ENCODE results near the gene CRB3. TPM values are rescaled to one million over a fixed set of nuclear protein-coding genes. Genes with fewer than 3 reads are reported as not detected.

Gene CRB3
- total RNA-seq, 1 donor from 2014 or later = not detected

DNA sequence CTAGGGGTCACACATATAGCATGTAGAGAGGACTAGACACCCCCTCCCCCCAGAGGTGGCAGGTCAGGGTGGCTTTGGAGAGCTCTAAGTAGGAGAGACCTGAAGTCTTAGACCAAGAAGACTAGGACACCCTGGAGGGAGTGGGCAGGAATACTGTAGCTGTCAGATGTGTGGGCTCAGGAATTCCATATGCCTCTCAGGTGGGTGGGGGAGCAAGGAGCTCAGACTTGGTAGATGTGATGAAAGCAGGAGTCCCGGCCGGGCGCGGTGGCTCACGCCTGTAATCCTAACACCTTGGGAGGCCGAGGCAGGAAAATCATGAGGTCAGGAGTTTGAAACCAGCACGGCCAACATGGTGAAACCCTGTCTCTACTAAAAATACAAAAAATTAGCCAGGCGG, 1.6 kb downstream of the CRB3 start:
- H3K27me3 ChIP-seq (ENCODE audit: control insufficient read depth in 3 of 3, insufficient read depth in 3 of 3, low read length in 3 of 3) = peaks cover 18 to 28% (median 20%) of the 10 kb centered on the region in 3 donors
- no peak overlapping the region for H3K4me3 ChIP-seq (ENCODE audit: low read length in 3 of 3)
- H3K4me1 ChIP-seq (ENCODE audit: control insufficient read depth in 3 of 3, insufficient read depth in 3 of 3, low read length in 3 of 3) = peaks cover 0 to 3% (median under 1%) of the 10 kb centered on the region in 3 donors

GRCh38 chr19:6466526-6467248, 2.6 kb downstream of the CRB3 start:
- Histone ChIP-seq H3K4me1 (ENCODE audit: control insufficient read depth in 3 of 3, insufficient read depth in 3 of 3, low read length in 3 of 3) (peaks cover 0 to 3% (median 0%) of the 10 kb centered on the region in 3 donors), H3K9ac (ENCODE audit: low read depth in 1 of 3, low read length in 3 of 3) (no peak overlapping the region), H3K27me3 (ENCODE audit: control insufficient read depth in 3 of 3, insufficient read depth in 3 of 3, low read length in 3 of 3) (peaks cover 18 to 28% (median 20%) of the 10 kb centered on the region in 3 donors), H3K9me3 (ENCODE audit: control insufficient read depth in 3 of 3, low read length in 3 of 3) (no peaks in the 10 kb centered on the region), H3K36me3 (ENCODE audit: control insufficient read depth in 3 of 3, insufficient read depth in 3 of 3, low read length in 3 of 3) (no peaks in the 10 kb centered on the region), H3K27ac (ENCODE audit: low read depth, low read length) (no peak overlapping the region), H3K4me3 (ENCODE audit: low read length in 3 of 3) (no peak overlapping the region)

More for the DNA sequence above, 1.6 kb downstream of the CRB3 start:
- Histone ChIP-seq H3K36me3 (ENCODE audit: control insufficient read depth in 3 of 3, insufficient read depth in 3 of 3, low read length in 3 of 3) (no peaks in the 10 kb centered on the region), H3K9me3 (ENCODE audit: control insufficient read depth in 3 of 3, low read length in 3 of 3) (no peaks in the 10 kb centered on the region), H3K27ac (ENCODE audit: low read depth, low read length) (no peak overlapping the region), H3K9ac (ENCODE audit: low read depth in 1 of 3, low read length in 3 of 3) (no peak overlapping the region)

GRCh38 chr19:6467384-6467783, 3.3 kb downstream of the CRB3 start:
- no peak overlapping the region for H3K4me3 ChIP-seq (ENCODE audit: low read length in 3 of 3)
- no peaks in the 10 kb centered on the region for H3K36me3 ChIP-seq (ENCODE audit: control insufficient read depth in 3 of 3, insufficient read depth in 3 of 3, low read length in 3 of 3)
- peaks cover 0 to 3% (median 0%) of the 10 kb centered on the region in 3 donors for H3K4me1 ChIP-seq (ENCODE audit: control insufficient read depth in 3 of 3, insufficient read depth in 3 of 3, low read length in 3 of 3)
- H3K27me3 ChIP-seq (ENCODE audit: control insufficient read depth in 3 of 3, insufficient read depth in 3 of 3, low read length in 3 of 3) = peaks cover 18 to 28% (median 20%) of the 10 kb centered on the region in 3 donors
- H3K9ac ChIP-seq (ENCODE audit: low read depth in 1 of 3, low read length in 3 of 3) = no peak overlapping the region
- H3K27ac ChIP-seq (ENCODE audit: low read depth, low read length) = no peak overlapping the region
- no peaks in the 10 kb centered on the region for H3K9me3 ChIP-seq (ENCODE audit: control insufficient read depth in 3 of 3, low read length in 3 of 3)

GRCh38 chr19:6470173-6470572, 6.1 kb downstream of the CRB3 start:
- Histone ChIP-seq H3K27ac (ENCODE audit: low read depth, low read length) (no peak overlapping the region), H3K27me3 (ENCODE audit: control insufficient read depth in 3 of 3, insufficient read depth in 3 of 3, low read length in 3 of 3) (peaks cover 10 to 15% (median 15%) of the 10 kb centered on the region in 3 donors), H3K4me3 (ENCODE audit: low read length in 3 of 3) (no peak overlapping the region), H3K36me3 (ENCODE audit: control insufficient read depth in 3 of 3, insufficient read depth in 3 of 3, low read length in 3 of 3) (no peaks in the 10 kb centered on the region), H3K9ac (ENCODE audit: low read depth in 1 of 3, low read length in 3 of 3) (no peak overlapping the region), H3K9me3 (ENCODE audit: control insufficient read depth in 3 of 3, low read length in 3 of 3) (no peaks in the 10 kb centered on the region), H3K4me1 (ENCODE audit: control insufficient read depth in 3 of 3, insufficient read depth in 3 of 3, low read length in 3 of 3) (no peaks in the 10 kb centered on the region)

DNA sequence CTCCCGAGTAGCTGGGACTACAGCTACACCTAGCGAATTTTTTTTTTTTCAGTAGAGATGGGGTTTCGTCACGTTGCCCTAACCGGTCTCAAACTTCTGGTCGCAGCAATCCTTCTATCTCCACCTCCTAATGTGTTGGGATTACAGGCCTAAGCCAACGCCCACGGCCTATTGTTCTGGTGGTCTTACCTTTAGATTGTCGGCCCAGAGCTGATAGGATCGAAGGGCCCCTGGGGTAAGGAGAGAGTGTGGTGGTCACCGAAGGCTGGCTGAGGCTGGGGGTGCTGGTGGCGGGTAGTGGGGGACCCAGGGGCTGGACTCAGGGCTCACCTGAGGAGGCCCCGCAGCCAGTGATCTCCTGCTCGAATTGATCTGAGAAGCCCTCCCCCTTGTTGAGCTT, 7.0 kb downstream of the CRB3 start:
- no peaks in the 10 kb centered on the region for H3K36me3 ChIP-seq (ENCODE audit: control insufficient read depth in 3 of 3, insufficient read depth in 3 of 3, low read length in 3 of 3)
- no peak overlapping the region for H3K27ac ChIP-seq (ENCODE audit: low read depth, low read length)
- H3K9ac ChIP-seq (ENCODE audit: low read depth in 1 of 3, low read length in 3 of 3) = no peak overlapping the region
- no peaks in the 10 kb centered on the region for H3K9me3 ChIP-seq (ENCODE audit: control insufficient read depth in 3 of 3, low read length in 3 of 3)
- H3K27me3 ChIP-seq (ENCODE audit: control insufficient read depth in 3 of 3, insufficient read depth in 3 of 3, low read length in 3 of 3) = peaks cover 16 to 19% (median 19%) of the 10 kb centered on the region in 3 donors
- H3K4me3 ChIP-seq (ENCODE audit: low read length in 3 of 3) = no peak overlapping the region
- peaks cover 0 to 3% (median 2%) of the 10 kb centered on the region in 3 donors for H3K4me1 ChIP-seq (ENCODE audit: control insufficient read depth in 3 of 3, insufficient read depth in 3 of 3, low read length in 3 of 3)

DNA sequence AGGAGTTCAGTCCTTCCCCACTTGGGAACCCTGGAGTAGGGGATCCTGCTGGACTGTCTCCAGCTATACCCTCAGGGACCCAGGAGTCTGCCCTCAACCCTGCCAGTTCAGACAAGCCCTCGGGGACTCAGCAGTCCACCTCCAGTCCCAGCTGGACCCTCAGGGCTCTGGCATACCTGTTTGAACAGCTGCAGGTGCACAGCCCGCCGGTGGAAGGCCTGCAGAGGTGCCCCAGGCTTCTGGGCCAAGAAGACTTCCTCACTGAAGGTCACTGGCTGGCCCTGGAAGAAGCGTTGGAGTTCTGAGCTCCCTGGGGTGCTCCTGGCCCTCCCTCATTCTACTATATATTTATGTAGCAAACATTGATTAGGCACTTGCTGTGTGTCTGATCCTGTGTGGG, 8.6 kb downstream of the CRB3 start:
- Histone ChIP-seq H3K9me3 (ENCODE audit: control insufficient read depth in 3 of 3, low read length in 3 of 3) (no peaks in the 10 kb centered on the region), H3K27ac (ENCODE audit: low read depth, low read length) (no peak overlapping the region), H3K36me3 (ENCODE audit: control insufficient read depth in 3 of 3, insufficient read depth in 3 of 3, low read length in 3 of 3) (no peaks in the 10 kb centered on the region), H3K27me3 (ENCODE audit: control insufficient read depth in 3 of 3, insufficient read depth in 3 of 3, low read length in 3 of 3) (peaks cover 28 to 31% (median 30%) of the 10 kb centered on the region in 3 donors), H3K4me3 (ENCODE audit: low read length in 3 of 3) (no peak overlapping the region), H3K4me1 (ENCODE audit: control insufficient read depth in 3 of 3, insufficient read depth in 3 of 3, low read length in 3 of 3) (peaks cover 0 to 5% (median 4%) of the 10 kb centered on the region in 3 donors), H3K9ac (ENCODE audit: low read depth in 1 of 3, low read length in 3 of 3) (no peak overlapping the region)

- Histone ChIP-seq H3K27me3 (ENCODE audit: control insufficient read depth in 3 of 3, insufficient read depth in 3 of 3, low read length in 3 of 3) (peaks cover 24 to 31% (median 28%) of the 10 kb centered on the region in 3 donors), H3K36me3 (ENCODE audit: control insufficient read depth in 3 of 3, insufficient read depth in 3 of 3, low read length in 3 of 3) (no peaks in the 10 kb centered on the region), H3K4me1 (ENCODE audit: control insufficient read depth in 3 of 3, insufficient read depth in 3 of 3, low read length in 3 of 3) (peaks cover 0 to 5% (median 4%) of the 10 kb centered on the region in 3 donors), H3K9ac (ENCODE audit: low read depth in 1 of 3, low read length in 3 of 3) (no peak overlapping the region), H3K4me3 (ENCODE audit: low read length in 3 of 3) (no peak overlapping the region), H3K27ac (ENCODE audit: low read depth, low read length) (no peak overlapping the region), H3K9me3 (ENCODE audit: control insufficient read depth in 3 of 3, low read length in 3 of 3) (no peaks in the 10 kb centered on the region)
These were observed 9.6 kb downstream of the CRB3 start for GRCh38 chr19:6473647-6474046.

GRCh38 chr19:6475321-6476108, 11.4 kb downstream of the CRB3 start:
- Histone ChIP-seq H3K4me1 (ENCODE audit: control insufficient read depth in 3 of 3, insufficient read depth in 3 of 3, low read length in 3 of 3) (peaks cover 0 to 5% (median 4%) of the 10 kb centered on the region in 3 donors), H3K9ac (ENCODE audit: low read depth in 1 of 3, low read length in 3 of 3) (no peak overlapping the region), H3K27ac (ENCODE audit: low read depth, low read length) (no peak overlapping the region), H3K9me3 (ENCODE audit: control insufficient read depth in 3 of 3, low read length in 3 of 3) (no peaks in the 10 kb centered on the region), H3K36me3 (ENCODE audit: control insufficient read depth in 3 of 3, insufficient read depth in 3 of 3, low read length in 3 of 3) (no peaks in the 10 kb centered on the region), H3K4me3 (ENCODE audit: low read length in 3 of 3) (no peak overlapping the region), H3K27me3 (ENCODE audit: control insufficient read depth in 3 of 3, insufficient read depth in 3 of 3, low read length in 3 of 3) (peaks cover 28 to 44% (median 39%) of the 10 kb centered on the region in 3 donors)

- Histone ChIP-seq H3K9me3 (ENCODE audit: control insufficient read depth in 3 of 3, low read length in 3 of 3) (no peaks in the 10 kb centered on the region), H3K4me3 (ENCODE audit: low read length in 3 of 3) (no peak overlapping the region), H3K9ac (ENCODE audit: low read depth in 1 of 3, low read length in 3 of 3) (no peak overlapping the region), H3K4me1 (ENCODE audit: control insufficient read depth in 3 of 3, insufficient read depth in 3 of 3, low read length in 3 of 3) (peaks cover 0 to 5% (median 4%) of the 10 kb centered on the region in 3 donors), H3K36me3 (ENCODE audit: control insufficient read depth in 3 of 3, insufficient read depth in 3 of 3, low read length in 3 of 3) (no peaks in the 10 kb centered on the region), H3K27ac (ENCODE audit: low read depth, low read length) (no peak overlapping the region), H3K27me3 (ENCODE audit: control insufficient read depth in 3 of 3, insufficient read depth in 3 of 3, low read length in 3 of 3) (peaks cover 34 to 47% (median 46%) of the 10 kb centered on the region in 3 donors)
These were observed 12.3 kb downstream of the CRB3 start for GRCh38 chr19:6476155-6476895.

All from skeletal muscle tissue (tissue), 4 donors.